ENCODE results near the gene TM4SF5.

The TM4SF5 gene

DNA sequence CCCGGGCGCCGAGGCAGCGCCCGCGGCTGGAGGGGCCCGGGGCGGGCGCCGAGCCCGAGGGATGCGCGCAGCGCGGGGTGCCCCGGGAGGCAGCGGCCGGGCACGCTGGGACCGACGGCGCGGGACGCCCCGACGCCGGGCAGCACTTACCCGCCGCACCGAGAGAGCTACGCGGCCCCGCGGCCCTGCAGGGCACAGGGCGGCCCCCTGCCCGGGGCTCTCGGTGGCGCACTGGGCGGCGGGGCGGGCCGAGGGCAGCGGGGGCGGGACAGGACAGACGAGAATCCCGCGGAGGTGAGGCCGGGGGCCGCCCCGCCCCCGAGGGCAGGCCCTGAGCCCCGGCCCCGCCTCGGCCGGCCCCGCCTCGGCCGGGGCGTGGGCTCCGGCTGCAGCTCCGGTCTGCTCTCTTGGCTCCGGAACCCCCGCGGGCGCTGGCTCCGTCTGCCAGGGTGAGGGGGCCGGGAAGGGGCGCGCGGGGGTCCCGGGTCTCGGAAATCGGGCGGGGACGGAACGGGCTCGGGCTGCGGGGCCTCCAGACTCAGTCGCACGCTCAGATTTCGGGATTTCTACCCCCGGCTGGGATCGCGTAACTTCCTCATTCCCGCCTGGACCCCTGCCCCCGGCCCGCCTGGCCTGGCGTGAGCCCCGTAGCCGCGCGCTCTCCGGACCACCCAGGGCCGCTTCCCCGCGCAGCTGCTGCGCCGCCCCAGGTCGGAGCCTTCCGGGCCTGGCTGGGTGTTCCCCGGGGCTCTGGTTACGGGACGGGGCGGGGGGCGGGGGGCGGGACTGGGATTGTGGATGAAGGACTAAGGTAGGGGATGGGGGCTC lies 35.3 kb downstream of the TM4SF5 start, which contains the start of gene PLD2:
Gene PLD2, plus strand, starts transcription at position 376 of the 828 bp plus-strand sequence. CDS start 621 bp downstream, outside the sequence.
- Histone ChIP-seq H3K36me3 (ENCODE audit: insufficient read depth, low read length) (no peaks in the 10 kb centered on the region), H3K27ac (no peak within 1 kb of the TSS), H3K4me3 (peak within 1 kb of the TSS; percentile 75), H3K9ac (ENCODE audit: insufficient read length) (peak within 1 kb of the TSS; percentile 67), H3K9me3 (ENCODE audit: low read depth, low read length) (no peaks in the 10 kb centered on the region)
- DNase-seq (ENCODE audit: low read depth, low spot score), result no peak
- TF ChIP-seq FOXP2 (optimal IDR thresholded peaks at IDR 0.05; ENCODE audit: control extremely low read depth, extremely low read length, insufficient read depth) (no peak), POLR2AphosphoS5 (IDR thresholded peaks at IDR 0.05; ENCODE audit: borderline replicate concordance, low read depth, low read length) (peak; percentile 25; the same call in 1 of the 2 replicates)

DNA sequence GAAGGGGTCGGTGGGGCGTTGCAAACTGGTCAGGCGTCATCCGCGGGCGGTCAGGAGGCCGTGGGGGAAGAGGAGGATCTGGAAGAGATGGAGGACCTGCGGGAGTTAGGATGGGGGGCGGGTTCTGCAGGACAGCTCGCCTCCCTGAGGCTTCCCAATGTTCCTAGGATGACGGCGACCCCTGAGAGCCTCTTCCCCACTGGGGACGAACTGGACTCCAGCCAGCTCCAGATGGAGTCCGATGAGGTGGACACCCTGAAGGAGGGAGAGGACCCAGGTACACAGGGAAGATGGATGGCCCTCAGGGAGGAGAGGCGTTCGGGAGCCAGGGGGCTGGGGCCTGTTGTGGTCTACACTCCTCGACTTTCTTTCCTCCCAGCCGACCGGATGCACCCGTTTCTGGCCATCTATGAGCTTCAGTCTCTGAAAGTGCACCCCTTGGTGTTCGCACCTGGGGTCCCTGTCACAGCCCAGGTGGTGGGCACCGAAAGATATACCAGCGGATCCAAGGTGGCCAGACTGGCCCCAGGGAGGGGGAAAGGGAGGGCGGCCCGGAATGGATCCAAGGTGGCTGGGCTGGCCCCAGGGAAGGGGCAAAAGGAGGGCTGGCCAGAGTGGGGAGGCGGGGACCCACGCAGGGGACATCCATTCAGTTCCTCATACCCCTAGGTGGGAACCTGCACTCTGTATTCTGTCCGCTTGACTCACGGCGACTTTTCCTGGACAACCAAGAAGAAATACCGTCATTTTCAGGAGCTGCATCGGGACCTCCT lies 36.1 kb downstream of the TM4SF5 start:
- Histone ChIP-seq H3K9ac (ENCODE audit: insufficient read length) (no peak overlapping the region), H3K4me3 (peak overlapping the region; percentile 75), H3K9me3 (ENCODE audit: low read depth, low read length) (no peaks in the 10 kb centered on the region), H3K36me3 (ENCODE audit: insufficient read depth, low read length) (no peaks in the 10 kb centered on the region), H3K27ac (no peak overlapping the region)
- TF ChIP-seq POLR2AphosphoS5 (IDR thresholded peaks at IDR 0.05; ENCODE audit: borderline replicate concordance, low read depth, low read length), result no peak
- no peak for TF ChIP-seq EZH2 (IDR thresholded peaks at IDR 0.05)
- TF ChIP-seq FOXP2 (optimal IDR thresholded peaks at IDR 0.05; ENCODE audit: control extremely low read depth, extremely low read length, insufficient read depth), result no peak
- no peak for DNase-seq (ENCODE audit: low read depth, low spot score)

DNA sequence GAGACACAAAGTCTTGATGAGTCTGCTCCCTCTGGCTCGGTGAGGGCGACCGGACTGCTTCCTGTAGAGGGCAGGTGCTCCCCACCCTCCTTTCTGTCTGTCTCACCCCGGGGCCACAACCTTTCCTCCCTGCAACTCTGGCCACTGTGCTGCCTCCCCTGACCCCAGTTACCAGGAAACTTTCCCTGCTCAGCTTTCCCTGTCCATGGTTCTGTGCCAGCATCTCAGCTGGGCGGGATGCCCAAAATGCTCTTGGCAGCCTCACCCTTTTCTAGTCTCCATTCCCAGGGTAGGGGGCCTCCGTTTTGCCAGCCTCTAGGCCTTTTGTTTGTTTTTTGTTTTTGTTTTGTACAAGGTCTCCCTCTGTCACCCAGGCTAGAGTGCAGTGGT lies 36.7 kb downstream of the TM4SF5 start:
- no peak overlapping the region for H3K4me3 ChIP-seq
- no peak for DNase-seq (ENCODE audit: low read depth, low spot score)
- no peak overlapping the region for H3K27ac ChIP-seq

DNA sequence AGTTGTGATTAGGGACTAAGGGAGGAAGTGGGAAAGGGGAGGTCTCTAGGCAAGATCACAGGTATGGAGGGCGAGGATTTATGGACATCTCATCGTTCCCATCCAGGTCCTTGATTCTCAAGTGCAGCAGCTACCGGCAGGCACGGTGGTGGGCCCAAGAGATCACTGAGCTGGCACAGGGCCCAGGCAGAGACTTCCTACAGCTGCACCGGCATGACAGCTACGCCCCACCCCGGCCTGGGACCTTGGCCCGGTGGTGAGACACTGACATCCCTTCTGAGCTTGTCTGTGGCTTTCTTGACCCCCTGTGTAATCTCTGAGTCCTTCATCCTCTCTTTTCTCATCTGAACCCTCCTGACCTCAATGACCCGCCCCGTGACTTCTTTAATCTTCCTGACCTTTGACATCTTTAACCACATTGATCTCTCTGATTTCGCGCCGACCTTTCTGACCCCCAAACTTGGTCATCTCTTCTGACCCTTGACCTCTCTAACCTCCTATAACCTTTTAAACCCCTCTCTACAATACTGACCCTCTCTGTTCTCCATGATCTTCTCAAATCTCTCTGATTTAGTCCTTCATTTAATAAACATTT lies 39.1 kb downstream of the TM4SF5 start:
- Histone ChIP-seq H3K9me3 (ENCODE audit: low read depth, low read length) (no peaks in the 10 kb centered on the region), H3K4me3 (no peak overlapping the region), H3K9ac (ENCODE audit: insufficient read length) (no peak overlapping the region), H3K36me3 (ENCODE audit: insufficient read depth, low read length) (no peaks in the 10 kb centered on the region), H3K27ac (no peak overlapping the region)
- no peak for DNase-seq (ENCODE audit: low read depth, low spot score)
- TF ChIP-seq POLR2AphosphoS5 (IDR thresholded peaks at IDR 0.05; ENCODE audit: borderline replicate concordance, low read depth, low read length) (no peak), EZH2 (IDR thresholded peaks at IDR 0.05) (no peak), FOXP2 (optimal IDR thresholded peaks at IDR 0.05; ENCODE audit: control extremely low read depth, extremely low read length, insufficient read depth) (no peak)

More for the DNA sequence above, 36.7 kb downstream of the TM4SF5 start:
- TF ChIP-seq EZH2 (IDR thresholded peaks at IDR 0.05) (no peak), POLR2AphosphoS5 (IDR thresholded peaks at IDR 0.05; ENCODE audit: borderline replicate concordance, low read depth, low read length) (no peak), FOXP2 (optimal IDR thresholded peaks at IDR 0.05; ENCODE audit: control extremely low read depth, extremely low read length, insufficient read depth) (no peak)
- Histone ChIP-seq H3K9me3 (ENCODE audit: low read depth, low read length) (no peaks in the 10 kb centered on the region), H3K36me3 (ENCODE audit: insufficient read depth, low read length) (no peaks in the 10 kb centered on the region), H3K9ac (ENCODE audit: insufficient read length) (no peak overlapping the region)

DNA sequence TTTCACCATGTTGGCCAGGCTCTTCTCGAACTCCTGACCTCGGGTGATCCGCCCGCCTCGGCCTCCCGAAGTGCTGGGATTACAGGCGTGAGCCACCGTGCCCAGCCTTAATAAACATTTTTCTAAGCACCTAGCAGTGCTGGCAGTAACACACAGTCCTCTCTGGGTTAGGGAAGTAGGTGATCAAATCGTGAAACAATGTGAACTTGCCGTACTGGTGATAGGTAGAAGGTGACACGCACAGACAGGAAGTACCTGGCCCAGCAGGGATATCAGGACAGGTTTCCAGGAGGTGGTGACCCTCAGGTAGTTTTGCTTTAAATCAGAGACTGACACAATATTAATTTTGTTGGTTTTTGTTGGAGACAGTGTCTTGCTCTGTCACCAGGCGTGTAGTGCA lies 39.8 kb downstream of the TM4SF5 start:
- Histone ChIP-seq H3K9ac (ENCODE audit: insufficient read length) (no peak overlapping the region), H3K27ac (no peak overlapping the region), H3K9me3 (ENCODE audit: low read depth, low read length) (no peaks in the 10 kb centered on the region), H3K4me3 (no peak overlapping the region), H3K36me3 (ENCODE audit: insufficient read depth, low read length) (no peaks in the 10 kb centered on the region)
- no peak for DNase-seq (ENCODE audit: low read depth, low spot score)
- TF ChIP-seq EZH2 (IDR thresholded peaks at IDR 0.05), result no peak
- TF ChIP-seq POLR2AphosphoS5 (IDR thresholded peaks at IDR 0.05; ENCODE audit: borderline replicate concordance, low read depth, low read length), result no peak
- TF ChIP-seq FOXP2 (optimal IDR thresholded peaks at IDR 0.05; ENCODE audit: control extremely low read depth, extremely low read length, insufficient read depth), result no peak

DNA sequence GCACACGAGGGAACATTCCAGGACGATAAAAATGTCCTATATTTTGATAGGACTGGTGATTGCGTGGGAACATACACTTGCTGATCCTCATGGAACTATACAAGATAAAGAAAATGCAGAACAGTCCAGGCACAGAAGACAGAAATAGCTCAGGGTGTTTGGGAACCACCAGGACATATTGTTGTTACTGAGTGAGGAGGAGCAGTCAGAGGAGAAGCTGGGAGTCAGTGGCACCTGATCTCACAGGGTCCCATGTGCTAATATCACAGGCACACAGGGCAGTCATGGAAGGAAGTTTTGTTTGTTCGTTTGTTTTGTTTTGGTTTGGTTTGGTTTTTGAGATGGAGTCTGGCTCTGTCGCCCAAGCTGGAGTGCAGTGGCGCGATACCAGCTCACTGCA lies 41.0 kb downstream of the TM4SF5 start:
- H3K9ac ChIP-seq (ENCODE audit: insufficient read length), result no peak overlapping the region
- H3K27ac ChIP-seq, result no peak overlapping the region
- DNase-seq (ENCODE audit: low read depth, low spot score), result no peak
- no peaks in the 10 kb centered on the region for H3K36me3 ChIP-seq (ENCODE audit: insufficient read depth, low read length)
- no peak for TF ChIP-seq EZH2 (IDR thresholded peaks at IDR 0.05)
- no peak for TF ChIP-seq POLR2AphosphoS5 (IDR thresholded peaks at IDR 0.05; ENCODE audit: borderline replicate concordance, low read depth, low read length)
- TF ChIP-seq FOXP2 (optimal IDR thresholded peaks at IDR 0.05; ENCODE audit: control extremely low read depth, extremely low read length, insufficient read depth), result no peak
- H3K4me3 ChIP-seq, result no peak overlapping the region
- no peaks in the 10 kb centered on the region for H3K9me3 ChIP-seq (ENCODE audit: low read depth, low read length)

DNA sequence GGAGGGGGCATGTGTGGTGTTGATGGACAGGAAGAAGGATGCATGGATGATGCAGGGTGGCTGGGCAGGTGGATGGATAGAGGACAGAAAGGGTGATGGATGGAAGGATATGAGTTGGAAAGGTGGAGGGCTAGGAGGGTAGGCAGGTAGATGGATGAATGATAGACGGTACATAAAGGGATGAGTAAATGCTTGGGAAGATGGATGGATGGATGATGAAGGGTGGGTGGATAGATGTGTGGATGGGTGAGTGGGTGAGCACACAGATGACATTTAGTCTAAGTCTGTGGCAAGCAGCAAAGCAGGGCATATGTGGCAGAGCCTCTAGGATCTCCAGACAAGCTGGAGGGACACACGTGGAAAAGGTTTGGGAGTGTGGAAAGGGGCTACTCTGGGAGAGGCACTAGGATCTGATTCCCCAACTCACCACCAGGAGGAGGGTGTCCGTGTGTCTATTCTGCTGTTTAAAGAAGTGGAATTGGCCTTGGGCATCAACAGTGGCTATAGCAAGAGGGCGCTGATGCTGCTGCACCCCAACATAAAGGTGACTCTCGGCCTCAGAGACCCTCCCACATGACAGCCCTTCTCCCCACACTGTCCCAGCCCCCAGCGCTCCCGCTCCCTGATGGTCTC lies 43.5 kb downstream of the TM4SF5 start:
- DNase-seq (ENCODE audit: low read depth, low spot score), result no peak
- TF ChIP-seq FOXP2 (optimal IDR thresholded peaks at IDR 0.05; ENCODE audit: control extremely low read depth, extremely low read length, insufficient read depth) (no peak), POLR2AphosphoS5 (IDR thresholded peaks at IDR 0.05; ENCODE audit: borderline replicate concordance, low read depth, low read length) (no peak), EZH2 (IDR thresholded peaks at IDR 0.05) (no peak)
- no peaks in the 10 kb centered on the region for H3K36me3 ChIP-seq (ENCODE audit: insufficient read depth, low read length)

More for the DNA sequence above, 43.5 kb downstream of the TM4SF5 start:
- no peak overlapping the region for H3K4me3 ChIP-seq
- H3K9me3 ChIP-seq (ENCODE audit: low read depth, low read length), result no peaks in the 10 kb centered on the region
- no peak overlapping the region for H3K9ac ChIP-seq (ENCODE audit: insufficient read length)
- no peak overlapping the region for H3K27ac ChIP-seq
